HG03097 (cell line): ENCODE data around the gene GINS3.

Experiments
- ATAC-seq: cut with Tn5 transposase; IDR thresholded peaks from one replicate; pipeline ENCODE4 v1.9.1; 2021; ENCODE audit not compliant: unreplicated experiment, low FRiP score

GINS3 gene

GRCh38 chr16:58392215-58393137 lies at the start of gene GINS3:
Gene GINS3, plus strand, starts transcription at chr16:58392471. Its CDS starts 131 bp downstream, at chr16:58392602.
- ATAC-seq = peak; percentile 96

GRCh38 chr16:58343562-58343961 lies 48.7 kb upstream of the GINS3 start:
- ATAC-seq = no peak

- no peak for ATAC-seq
These were observed 46.5 kb upstream of the GINS3 start for GRCh38 chr16:58345574-58346354.

- ATAC-seq = no peak
These were observed 45.4 kb upstream of the GINS3 start for GRCh38 chr16:58346831-58347371.

- no peak for ATAC-seq
These were observed 43.3 kb upstream of the GINS3 start for GRCh38 chr16:58348986-58349385.

- ATAC-seq = no peak
These were observed 39.6 kb upstream of the GINS3 start for GRCh38 chr16:58352690-58353089.

GRCh38 chr16:58360041-58360634 lies 32.1 kb upstream of the GINS3 start:
- ATAC-seq = no peak

GRCh38 chr16:58361726-58362125 lies 30.5 kb upstream of the GINS3 start:
- ATAC-seq = no peak

GRCh38 chr16:58363746-58364393 lies 28.4 kb upstream of the GINS3 start:
- no peak for ATAC-seq

GRCh38 chr16:58365623-58366022 lies 26.6 kb upstream of the GINS3 start:
- no peak for ATAC-seq

GRCh38 chr16:58366247-58367031 lies 25.8 kb upstream of the GINS3 start:
- no peak for ATAC-seq

GRCh38 chr16:58367252-58367651 lies 25.0 kb upstream of the GINS3 start:
- no peak for ATAC-seq

GRCh38 chr16:58371841-58372240 lies 20.4 kb upstream of the GINS3 start:
- no peak for ATAC-seq

GRCh38 chr16:58375386-58375785 lies 16.9 kb upstream of the GINS3 start:
- no peak for ATAC-seq

- ATAC-seq = no peak
These were observed 14.3 kb upstream of the GINS3 start for GRCh38 chr16:58377932-58378331.

- no peak for ATAC-seq
These were observed 13.9 kb upstream of the GINS3 start for GRCh38 chr16:58378401-58378800.

GRCh38 chr16:58379736-58380135 lies 12.5 kb upstream of the GINS3 start:
- no peak for ATAC-seq

- no peak for ATAC-seq
These were observed 10.6 kb upstream of the GINS3 start for GRCh38 chr16:58381661-58382060.

- ATAC-seq = no peak
These were observed 7.7 kb upstream of the GINS3 start for GRCh38 chr16:58384437-58385055.
